CD4-positive, alpha-beta memory T cell (primary cell): ENCODE results near the gene FKBP14. TPM values are rescaled to one million over a fixed set of nuclear protein-coding genes. Genes with fewer than 3 reads are reported as not detected.

Experiments used
- CTCF ChIA-PET: fragments of 350-600 bp; sonication (Branson Sonifier 250); formaldehyde crosslinking; loops from one replicate; lab custom pipeline; 2021; ENCODE audit warnings: inconsistent platforms; ENCODE audit not compliant: partially characterized antibody; lab: Charles Lee
- POLR2A ChIA-PET: fragments of 350-600 bp; sonication (Branson Sonifier 250); formaldehyde crosslinking; loops from one replicate; lab custom pipeline; 2021; ENCODE audit not compliant: partially characterized antibody; lab: Charles Lee
- DNase-seq, 5 donors: peaks; one replicate each; pipeline versions ENCODE4 v3.0.0 to v3.0.0-alpha.2; 2020 to 2022; ENCODE audit warnings: mixed read lengths in 1 of 5
- H3K27ac ChIP-seq: one replicate; pipeline ENCODE4 v1.7.0; 2013; ENCODE audit warnings: low read depth, low read length
- H3K27me3 ChIP-seq: 2 replicates; pipeline ENCODE4 v1.7.0; 2013; ENCODE audit warnings: mild to moderate bottlenecking, low read length, moderate library complexity; ENCODE audit not compliant: insufficient read depth
- H3K36me3 ChIP-seq: 2 replicates; pipeline ENCODE4 v1.7.0; 2013; ENCODE audit warnings: mild to moderate bottlenecking, low read length, moderate library complexity; ENCODE audit not compliant: insufficient read depth
- H3K4me1 ChIP-seq: 2 replicates; pipeline ENCODE4 v1.7.0; 2013; ENCODE audit warnings: mild to moderate bottlenecking, low read length, moderate library complexity; ENCODE audit not compliant: insufficient read depth
- H3K4me3 ChIP-seq, 2 donors: one replicate each; pipeline ENCODE4 v1.7.0; 2013; ENCODE audit warnings: low read length in 2 of 2, mild to moderate bottlenecking in 1 of 2
- H3K9me3 ChIP-seq, 2 donors: one replicate each; pipeline ENCODE4 v1.7.0; 2013; ENCODE audit warnings: low read length in 2 of 2, control low read depth in 1 of 2; ENCODE audit not compliant: control insufficient read depth in 1 of 2
- H3K27ac Mint-ChIP-seq, 7 donors: one replicate each; pipeline ENCODE4 v1.8.0; 2020 to 2021; ENCODE audit warnings: mixed read lengths in 7 of 7, mild to moderate bottlenecking in 6 of 7, inconsistent platforms in 3 of 7, moderate library complexity in 3 of 7
- H3K27me3 Mint-ChIP-seq, 2 donors: one replicate each; pipeline ENCODE4 v1.8.0; 2020 to 2021; ENCODE audit warnings: mixed read lengths in 2 of 2
- H3K36me3 Mint-ChIP-seq, 2 donors: one replicate each; pipeline ENCODE4 v1.8.0; 2020 to 2021; ENCODE audit warnings: mixed read lengths in 2 of 2, inconsistent platforms in 1 of 2, mild to moderate bottlenecking in 1 of 2
- H3K4me1 Mint-ChIP-seq, 4 donors: one replicate each; pipeline ENCODE4 v1.8.0; 2020 to 2021; ENCODE audit warnings: mixed read lengths in 4 of 4, mild to moderate bottlenecking in 1 of 4
- H3K4me3 Mint-ChIP-seq, 8 donors: one replicate each; pipeline ENCODE4 v1.8.0; 2020 to 2021; ENCODE audit warnings: mixed read lengths in 8 of 8, mild to moderate bottlenecking in 7 of 8, moderate library complexity in 6 of 8, inconsistent platforms in 3 of 8
- H3K9me3 Mint-ChIP-seq, 8 donors: one replicate each; pipeline ENCODE4 v1.8.0; 2020 to 2021; ENCODE audit warnings: mixed read lengths in 8 of 8, mild to moderate bottlenecking in 5 of 8, inconsistent platforms in 3 of 8, moderate library complexity in 1 of 8
- intact Hi-C: fragments of 100-400 bp; cut with micrococcal nuclease; formaldehyde crosslinking; loops from one replicate; pipeline ENCODE4 v1.15.1; 2023
- polyA plus RNA-seq, 2 donors: library from polyadenylated mRNA; unstranded; fragments of 300-500 nt; fragmentation: Illumina TruSeq; gene quantifications; one replicate each; pipeline ENCODE4 v1.2.3, GENCODE V29; 2021
- total RNA-seq, 2 experiments: library from RNA; stranded (reverse); gene quantifications; one replicate each; pipeline ENCODE4 v1.2.3, GENCODE V29; 2021

FKBP14 gene
- total and polyA plus RNA-seq, 4 experiments from 2014 or later, result 1.6 to 6.3 (median 4.6) TPM

DNA sequence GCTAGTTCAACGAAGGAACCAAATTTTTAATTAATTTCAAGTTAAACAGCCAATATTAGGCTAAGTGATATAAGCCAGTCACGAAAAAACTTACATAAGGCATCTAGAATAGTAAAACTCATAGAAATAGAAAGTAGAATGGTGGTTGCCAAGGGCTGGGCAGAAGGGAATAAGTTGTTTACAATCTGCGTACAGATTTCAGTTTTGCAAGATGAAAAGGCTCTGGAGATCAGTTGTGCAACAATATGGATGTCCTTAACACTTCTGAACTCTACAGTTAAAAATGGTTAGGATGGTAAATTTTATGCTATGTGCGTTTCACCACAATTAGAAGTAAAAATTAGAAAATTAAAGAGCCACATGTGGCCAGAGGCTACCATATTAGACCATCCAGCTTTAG, 50.2 kb downstream of the FKBP14 start:
- Histone ChIP-seq H3K4me1 (no peaks in the 10 kb centered on the region), H3K4me3 (no peak overlapping the region), H3K36me3 (no peaks in the 10 kb centered on the region), H3K9me3 (no peaks in the 10 kb centered on the region), H3K27ac (no peak overlapping the region), H3K27me3 (peaks cover 4% of the 10 kb centered on the region)
- peaks cover 12% of the 10 kb centered on the region in 2 donors for H3K27me3 Mint-ChIP-seq
- no peak overlapping the region for H3K4me3 Mint-ChIP-seq
- DNase-seq, result no peak
- intact Hi-C loops, result no loop called here
- H3K4me1 Mint-ChIP-seq, result no peaks in the 10 kb centered on the region
- ChIA-PET CTCF (no interaction called here), POLR2A (no interaction called here)
- no peaks in the 10 kb centered on the region for H3K36me3 Mint-ChIP-seq
- H3K9me3 Mint-ChIP-seq, result no peaks in the 10 kb centered on the region
- H3K27ac Mint-ChIP-seq, result no peak overlapping the region

DNA sequence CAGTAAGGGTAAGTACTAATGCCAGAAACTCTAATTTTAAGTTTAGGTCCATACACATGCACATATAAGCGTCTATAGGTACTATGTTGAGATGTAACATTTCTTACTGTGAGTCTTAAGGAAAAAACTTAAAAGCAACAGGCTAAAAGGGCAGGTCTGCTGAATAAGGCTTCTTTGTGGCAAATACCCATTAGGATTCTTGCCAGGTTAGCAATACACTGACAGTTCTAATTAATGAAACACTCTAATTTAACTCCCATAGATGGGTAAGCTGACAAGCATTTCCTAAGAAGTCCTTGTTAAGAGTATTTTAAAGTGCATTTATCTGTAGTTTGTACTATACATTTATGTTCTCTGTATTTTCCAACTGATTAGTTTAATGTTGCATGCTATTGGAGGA, 50.9 kb downstream of the FKBP14 start:
- Mint-ChIP-seq H3K27ac (no peak overlapping the region), H3K9me3 (no peaks in the 10 kb centered on the region), H3K4me3 (no peak overlapping the region), H3K4me1 (no peaks in the 10 kb centered on the region), H3K27me3 (peaks cover 10 to 13% of the 10 kb centered on the region in 2 donors), H3K36me3 (no peaks in the 10 kb centered on the region)
- Histone ChIP-seq H3K9me3 (no peaks in the 10 kb centered on the region), H3K4me1 (no peaks in the 10 kb centered on the region), H3K27ac (no peak overlapping the region), H3K27me3 (peaks cover 4% of the 10 kb centered on the region), H3K36me3 (no peaks in the 10 kb centered on the region), H3K4me3 (no peak overlapping the region)
- DNase-seq, result no peak
- intact Hi-C loops, result no loop called here
- CTCF ChIA-PET, result no interaction called here
- POLR2A ChIA-PET, result no interaction called here

DNA sequence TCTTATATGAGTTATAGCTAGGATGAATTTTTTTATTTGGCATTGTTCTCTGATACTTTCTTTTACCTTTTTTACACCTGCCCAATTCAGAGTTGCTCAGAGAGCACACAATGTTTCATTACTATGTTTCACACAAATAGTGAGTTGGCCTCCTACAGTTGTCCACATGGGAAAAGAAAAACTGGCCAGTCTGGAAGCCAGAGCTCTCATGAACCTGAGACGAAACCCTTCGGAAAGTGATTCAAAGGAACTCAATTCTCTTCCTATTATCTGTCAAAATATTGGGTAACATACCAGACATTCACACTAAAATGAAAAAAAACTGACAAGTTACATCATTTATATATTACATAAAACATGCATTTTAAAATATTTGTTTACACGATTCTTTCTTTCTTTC, 52.2 kb downstream of the FKBP14 start:
- CTCF ChIA-PET, result interaction anchor here (0.6 to 0.8 kb wide), 2 partner anchors 11 to 14 kb away, joined by 3 read pairs; no protein-coding TSS in a partner anchor

DNA sequence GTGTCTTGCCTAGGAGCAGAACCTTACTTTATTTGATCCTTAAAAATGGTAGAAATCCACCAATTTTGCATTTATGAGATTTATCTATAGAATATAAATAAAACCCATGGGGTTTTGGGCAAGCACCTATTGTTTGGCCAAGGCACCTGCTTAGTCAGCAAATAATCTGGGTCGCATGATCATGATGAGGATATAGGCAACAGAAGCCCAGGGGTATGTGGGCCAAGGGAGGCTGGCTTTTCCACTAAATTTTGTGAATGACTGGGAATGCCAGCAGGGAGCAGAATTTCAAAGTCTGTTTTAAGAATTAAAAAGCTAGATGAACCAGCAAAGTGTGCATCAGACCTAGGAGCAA, 54.2 kb downstream of the FKBP14 start:
- Mint-ChIP-seq H3K4me1 (peaks cover 0 to 4% (median 2%) of the 10 kb centered on the region in 4 donors), H3K9me3 (peaks cover 0 to 3% (median 0%) of the 10 kb centered on the region in 8 donors), H3K4me3 (no peak overlapping the region), H3K36me3 (no peaks in the 10 kb centered on the region), H3K27ac (no peak overlapping the region), H3K27me3 (peaks cover 10 to 14% of the 10 kb centered on the region in 2 donors)
- DNase-seq, result no peak
- intact Hi-C loops, result no loop called here
- Histone ChIP-seq H3K4me3 (no peak overlapping the region), H3K27me3 (peaks cover 4% of the 10 kb centered on the region), H3K27ac (no peak overlapping the region), H3K4me1 (no peaks in the 10 kb centered on the region), H3K36me3 (no peaks in the 10 kb centered on the region), H3K9me3 (no peaks in the 10 kb centered on the region)
- ChIA-PET CTCF (no interaction called here), POLR2A (interaction anchor here (1.0 kb wide), 1 partner anchor 90 kb away, joined by 3 read pairs; no protein-coding TSS in a partner anchor)

More for the DNA sequence above, 52.2 kb downstream of the FKBP14 start:
- Histone ChIP-seq H3K27me3 (peaks cover 4% of the 10 kb centered on the region), H3K4me3 (no peak overlapping the region), H3K27ac (no peak overlapping the region), H3K9me3 (no peaks in the 10 kb centered on the region), H3K4me1 (no peaks in the 10 kb centered on the region), H3K36me3 (no peaks in the 10 kb centered on the region)
- H3K27me3 Mint-ChIP-seq, result peaks cover 10 to 17% of the 10 kb centered on the region in 2 donors
- H3K4me1 Mint-ChIP-seq, result peaks cover 0 to 3% (median 0%) of the 10 kb centered on the region in 4 donors
- H3K4me3 Mint-ChIP-seq, result no peak overlapping the region
- no peaks in the 10 kb centered on the region for H3K36me3 Mint-ChIP-seq
- no peaks in the 10 kb centered on the region for H3K9me3 Mint-ChIP-seq
- intact Hi-C loops, result no loop called here
- H3K27ac Mint-ChIP-seq, result no peak overlapping the region
- no peak for DNase-seq
- POLR2A ChIA-PET, result no interaction called here

DNA sequence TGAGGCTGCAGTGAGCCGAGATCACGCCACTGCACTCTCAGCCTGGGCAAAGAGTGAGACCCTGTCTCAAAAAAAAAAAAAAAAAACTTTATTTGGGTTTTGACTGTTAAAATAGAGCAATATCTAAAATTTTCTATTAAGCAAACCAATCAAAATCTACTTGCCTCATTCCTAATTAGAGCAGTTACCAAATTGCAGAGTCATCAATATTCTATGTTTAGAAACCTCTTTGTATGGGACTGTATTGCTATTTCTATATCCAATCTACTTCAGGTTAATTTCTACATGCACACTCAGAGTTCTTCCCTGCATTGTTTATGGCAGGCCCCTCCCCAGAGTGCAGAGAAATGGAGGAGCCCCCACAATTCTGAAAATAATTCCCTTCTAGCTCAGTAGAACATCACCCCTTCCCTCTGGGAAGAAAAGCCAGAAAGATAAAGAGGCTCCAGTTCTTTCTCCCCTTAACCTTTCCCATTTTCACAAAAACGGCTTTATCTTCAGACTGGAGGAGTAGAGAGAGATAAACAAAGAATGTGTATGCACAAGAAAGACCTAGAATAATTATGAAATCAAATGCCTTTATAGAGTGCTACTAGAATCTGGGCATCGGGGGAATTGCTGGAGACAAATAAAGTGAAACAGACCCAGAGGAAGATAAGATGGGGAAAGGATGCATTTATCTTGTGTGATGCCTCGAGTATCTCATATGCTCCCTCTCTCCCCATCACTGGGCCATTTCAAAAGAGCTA, 54.8 kb downstream of the FKBP14 start:
- Histone ChIP-seq H3K4me1 (no peaks in the 10 kb centered on the region), H3K9me3 (no peaks in the 10 kb centered on the region), H3K27me3 (peaks cover under 1% of the 10 kb centered on the region), H3K4me3 (no peak overlapping the region), H3K27ac (no peak overlapping the region), H3K36me3 (no peaks in the 10 kb centered on the region)
- intact Hi-C loops, result no loop called here
- Mint-ChIP-seq H3K4me1 (peaks cover 0 to 4% (median 2%) of the 10 kb centered on the region in 4 donors), H3K27me3 (peaks cover 8 to 15% of the 10 kb centered on the region in 2 donors), H3K9me3 (peaks cover 0 to 3% (median 0%) of the 10 kb centered on the region in 8 donors), H3K36me3 (no peaks in the 10 kb centered on the region), H3K27ac (no peak overlapping the region), H3K4me3 (no peak overlapping the region)
- POLR2A ChIA-PET, result interaction anchor here (1.0 kb wide), 1 partner anchor 91 kb away, joined by 3 read pairs; no protein-coding TSS in a partner anchor
- CTCF ChIA-PET, result no interaction called here
- no peak for DNase-seq

DNA sequence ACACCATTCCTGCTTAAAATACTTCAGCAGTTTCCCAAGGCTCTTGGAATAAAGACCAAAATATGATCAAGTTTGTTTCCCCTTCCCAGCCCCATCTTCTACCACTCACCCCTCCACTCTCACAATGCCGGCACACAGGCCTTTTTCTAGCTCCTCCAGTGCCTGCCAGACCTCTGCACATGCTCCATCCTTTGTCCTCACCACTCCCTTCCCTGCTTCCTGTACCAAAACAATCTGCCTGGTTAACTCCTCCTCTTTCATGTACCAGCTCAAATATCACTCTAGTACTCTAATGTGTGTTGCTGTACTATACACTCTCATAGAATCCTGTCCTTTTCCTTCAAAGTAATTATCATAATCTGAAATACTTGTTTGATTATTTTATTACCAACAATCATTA, 56.3 kb downstream of the FKBP14 start:
- POLR2A ChIA-PET, result no interaction called here
- DNase-seq, result no peak
- peaks cover 6 to 15% of the 10 kb centered on the region in 2 donors for H3K27me3 Mint-ChIP-seq
- H3K4me3 Mint-ChIP-seq, result no peak overlapping the region
- intact Hi-C loops, result no loop called here
- no peaks in the 10 kb centered on the region for H3K9me3 ChIP-seq
- no peak overlapping the region for H3K27ac ChIP-seq
- H3K27ac Mint-ChIP-seq, result peak overlapping the region in 1 of 7 donors; percentile 2
- peaks cover 0 to 4% (median 2%) of the 10 kb centered on the region in 4 donors for H3K4me1 Mint-ChIP-seq
- H3K9me3 Mint-ChIP-seq, result peaks cover 0 to 3% (median 0%) of the 10 kb centered on the region in 8 donors
- H3K4me3 ChIP-seq, result no peak overlapping the region
- H3K36me3 Mint-ChIP-seq, result no peaks in the 10 kb centered on the region
- H3K36me3 ChIP-seq, result no peaks in the 10 kb centered on the region
- H3K27me3 ChIP-seq, result no peaks in the 10 kb centered on the region
- H3K4me1 ChIP-seq, result no peaks in the 10 kb centered on the region
- CTCF ChIA-PET, result no interaction called here

DNA sequence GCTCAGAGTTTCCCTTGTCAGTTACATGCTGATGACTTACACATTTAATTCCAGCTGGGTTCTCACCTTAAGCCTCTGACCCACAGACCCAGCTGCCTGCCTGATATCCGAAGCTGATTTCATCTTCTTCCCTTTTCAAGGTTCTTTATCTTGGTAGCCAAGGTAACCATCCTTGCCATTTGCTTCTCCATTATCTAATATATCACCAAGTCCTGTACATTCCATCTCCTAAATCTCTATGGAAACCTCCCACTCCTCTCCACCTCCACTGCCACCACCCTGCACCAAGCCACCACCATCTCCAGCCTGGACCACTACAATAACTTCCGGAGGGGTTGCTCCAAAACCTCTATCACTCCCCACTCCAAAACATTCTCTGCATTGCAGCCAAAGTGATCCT, 56.8 kb downstream of the FKBP14 start:
- Mint-ChIP-seq H3K27me3 (peaks cover 6 to 15% of the 10 kb centered on the region in 2 donors), H3K9me3 (peaks cover 0 to 3% (median 0%) of the 10 kb centered on the region in 8 donors), H3K4me3 (no peak overlapping the region), H3K36me3 (no peaks in the 10 kb centered on the region), H3K4me1 (peaks cover 0 to 4% (median 2%) of the 10 kb centered on the region in 4 donors), H3K27ac (no peak overlapping the region)
- CTCF ChIA-PET, result no interaction called here
- H3K9me3 ChIP-seq, result no peaks in the 10 kb centered on the region
- no peaks in the 10 kb centered on the region for H3K36me3 ChIP-seq
- no peak for DNase-seq
- intact Hi-C loops, result no loop called here
- POLR2A ChIA-PET, result no interaction called here
- no peaks in the 10 kb centered on the region for H3K4me1 ChIP-seq
- H3K27me3 ChIP-seq, result no peaks in the 10 kb centered on the region
- H3K4me3 ChIP-seq, result no peak overlapping the region
- H3K27ac ChIP-seq, result no peak overlapping the region
